Measurements from ENCODE around the gene ZNF25. TPM values are rescaled to one million over a fixed set of nuclear protein-coding genes. Genes with fewer than 3 reads are reported as not detected.
"Not testable (repeated sequence)": the region's sequence is repeated elsewhere in the genome, so short reads cannot be mapped to it uniquely, and the experiment has no call there.

The ZNF25 gene
- total RNA-seq, 1 experiment from 2014 or later: 0.62 TPM

DNA sequence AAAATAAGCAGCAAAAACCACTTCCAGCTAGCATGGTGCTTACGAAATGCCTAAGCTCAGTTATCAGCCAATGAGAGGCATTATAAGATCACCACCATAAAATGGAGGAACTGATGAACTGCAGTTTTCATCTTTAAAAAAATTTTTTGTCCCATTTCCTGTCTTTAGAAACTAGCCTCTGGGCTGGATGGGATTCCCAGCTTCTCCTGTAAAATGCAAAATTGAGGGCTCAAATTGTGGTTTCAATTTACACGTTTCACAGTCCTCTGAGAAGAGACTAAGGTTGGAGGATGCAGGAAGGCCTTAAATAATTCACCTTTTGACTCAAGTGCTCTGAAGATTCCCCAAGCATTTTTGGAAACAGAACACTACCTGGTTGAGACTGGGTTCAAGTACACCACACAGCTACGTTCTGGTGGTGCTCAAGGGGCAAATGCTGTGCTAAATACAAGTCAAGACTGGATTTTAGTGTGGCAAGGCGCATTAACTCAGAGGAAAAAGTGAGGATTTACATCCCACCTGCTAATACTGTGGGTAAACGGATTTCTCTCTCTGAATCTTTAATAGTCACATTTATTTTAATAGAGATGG lies 951 bp downstream of the ZNF25 start:
- Histone ChIP-seq H3K4me3 (ENCODE audit: insufficient read depth, low read depth, low read length) (peak overlapping the region; percentile 70), H3K27me3 (ENCODE audit: control insufficient read depth, insufficient read depth, low read length) (no peaks in the 10 kb centered on the region), H3K36me3 (replicated peaks; ENCODE audit: control insufficient read depth, insufficient read depth, low read length) (no peaks in the 10 kb centered on the region)
- peak; percentile 2 for DNase-seq

- Histone ChIP-seq H3K36me3 (replicated peaks; ENCODE audit: control insufficient read depth, insufficient read depth, low read length) (no peaks in the 10 kb centered on the region), H3K27me3 (ENCODE audit: control insufficient read depth, insufficient read depth, low read length) (no peaks in the 10 kb centered on the region), H3K4me3 (ENCODE audit: insufficient read depth, low read depth, low read length) (no peak overlapping the region)
- DNase-seq: no peak
These were observed 4.1 kb downstream of the ZNF25 start for GRCh38 chr10:37972396-37972795.

GRCh38 chr10:37965006-37965405 lies 11.4 kb downstream of the ZNF25 start:
- Histone ChIP-seq H3K27me3 (ENCODE audit: control insufficient read depth, insufficient read depth, low read length) (no peaks in the 10 kb centered on the region), H3K4me3 (ENCODE audit: insufficient read depth, low read depth, low read length) (no peak overlapping the region), H3K36me3 (replicated peaks; ENCODE audit: control insufficient read depth, insufficient read depth, low read length) (no peaks in the 10 kb centered on the region)
- DNase-seq: no peak

DNA sequence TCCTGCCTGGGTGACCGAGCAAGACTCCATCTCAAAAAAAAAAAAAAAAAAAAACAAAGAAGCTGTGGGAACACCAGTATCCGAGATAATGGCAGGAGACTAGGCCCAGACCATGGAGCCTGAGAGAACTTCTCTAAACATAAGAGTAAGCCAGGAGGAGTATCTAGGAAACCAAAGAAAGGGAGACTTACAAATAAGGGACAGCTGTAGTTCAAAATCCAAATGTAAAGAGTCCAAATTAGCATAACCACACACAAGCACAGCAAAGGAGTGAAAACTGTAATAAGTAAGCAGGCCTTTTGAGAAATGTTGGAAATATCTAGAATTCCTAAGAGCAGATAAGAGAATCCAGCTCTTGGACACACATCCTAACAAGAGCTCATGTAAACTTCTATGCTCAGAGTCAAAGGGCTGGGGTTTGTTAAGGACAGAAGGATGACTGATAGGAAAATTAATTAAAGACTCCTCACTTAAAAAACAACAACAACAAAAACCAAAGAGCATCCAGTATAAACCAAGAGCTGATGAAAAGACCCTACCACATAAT lies 15.8 kb downstream of the ZNF25 start:
- no peaks in the 10 kb centered on the region for H3K27me3 ChIP-seq (ENCODE audit: control insufficient read depth, insufficient read depth, low read length)
- no peak overlapping the region for H3K4me3 ChIP-seq (ENCODE audit: insufficient read depth, low read depth, low read length)
- no peak for DNase-seq
- H3K36me3 ChIP-seq (replicated peaks; ENCODE audit: control insufficient read depth, insufficient read depth, low read length): no peaks in the 10 kb centered on the region

DNA sequence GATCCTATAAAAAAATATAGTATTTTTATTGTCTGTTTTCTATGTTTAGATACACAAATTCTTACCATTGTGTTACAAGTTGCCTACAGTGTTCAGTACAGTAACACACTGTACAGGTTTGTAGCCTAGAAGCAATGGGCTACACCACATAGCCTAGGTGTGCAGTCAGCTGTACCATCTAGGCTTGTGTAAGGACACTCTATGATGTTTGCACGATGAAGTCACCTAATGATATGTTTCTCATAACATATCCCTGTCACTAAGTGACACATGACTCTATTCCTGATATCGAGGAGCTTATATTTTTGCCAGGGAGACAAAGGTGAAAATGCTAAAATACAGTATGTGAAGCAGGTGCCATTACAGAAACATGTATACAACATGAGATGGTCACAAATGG lies 18.6 kb downstream of the ZNF25 start:
- DNase-seq: no peak
- Histone ChIP-seq H3K36me3 (replicated peaks; ENCODE audit: control insufficient read depth, insufficient read depth, low read length) (no peaks in the 10 kb centered on the region), H3K4me3 (ENCODE audit: insufficient read depth, low read depth, low read length) (no peak overlapping the region), H3K27me3 (ENCODE audit: control insufficient read depth, insufficient read depth, low read length) (no peaks in the 10 kb centered on the region)

DNA sequence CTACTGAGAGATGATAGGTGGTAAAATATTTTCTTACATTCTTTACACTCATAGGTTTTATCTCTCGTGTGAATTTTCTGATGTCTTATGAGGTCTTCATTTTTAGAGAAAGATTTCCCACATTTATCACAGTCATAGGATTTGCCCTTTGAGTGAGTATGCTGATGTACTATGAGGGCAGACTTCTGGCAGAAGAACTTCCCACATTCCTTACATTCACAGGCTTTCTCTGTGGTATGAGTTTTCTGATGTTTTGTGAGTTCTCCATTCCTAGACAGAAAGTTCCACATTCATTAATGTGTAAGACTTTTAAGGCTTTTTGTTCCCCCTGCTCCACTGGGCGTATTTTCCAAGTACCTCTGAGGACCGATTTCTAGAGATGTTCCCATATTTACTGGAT lies 23.5 kb downstream of the ZNF25 start:
- no peak for DNase-seq
- Histone ChIP-seq H3K36me3 (replicated peaks; ENCODE audit: control insufficient read depth, insufficient read depth, low read length) (no peaks in the 10 kb centered on the region), H3K27me3 (ENCODE audit: control insufficient read depth, insufficient read depth, low read length) (no peaks in the 10 kb centered on the region), H3K4me3 (ENCODE audit: insufficient read depth, low read depth, low read length) (no peak overlapping the region)

DNA sequence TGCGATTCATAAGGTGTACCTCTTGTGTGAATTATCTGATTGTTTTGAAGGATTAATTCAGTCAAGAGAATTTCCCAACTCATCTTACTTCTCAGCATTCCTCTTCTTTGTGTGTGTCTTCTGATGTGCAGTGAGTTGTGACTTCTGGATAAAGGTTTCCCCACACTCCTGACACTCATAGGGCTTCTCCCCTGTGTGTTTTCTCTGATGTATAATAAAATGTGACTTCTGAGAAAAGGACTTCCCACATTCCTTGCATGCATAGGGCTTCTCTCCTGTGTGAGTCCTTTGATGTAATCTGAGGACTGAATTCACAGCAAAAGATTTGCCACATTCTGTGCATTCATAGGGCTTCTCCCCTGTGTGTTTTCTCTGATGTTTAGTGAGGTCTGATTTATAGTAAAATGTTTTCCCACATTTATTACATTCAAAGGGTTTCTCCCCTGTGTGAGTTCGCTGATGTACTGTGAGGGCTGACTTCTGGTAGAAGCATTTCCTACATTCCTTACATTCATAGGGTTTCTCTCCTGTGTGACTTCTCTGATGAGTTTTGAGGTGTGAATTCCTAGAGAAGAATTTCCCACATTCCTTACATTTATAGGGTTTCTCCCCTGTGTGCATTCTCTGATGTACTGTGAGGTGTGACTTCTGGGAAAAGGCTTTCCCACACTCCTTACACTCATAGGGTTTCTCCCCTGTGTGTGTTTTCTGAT lies 24.2 kb downstream of the ZNF25 start:
- H3K27me3 ChIP-seq (ENCODE audit: control insufficient read depth, insufficient read depth, low read length): no peaks in the 10 kb centered on the region
- no peak overlapping the region for H3K4me3 ChIP-seq (ENCODE audit: insufficient read depth, low read depth, low read length)
- DNase-seq: no peak
- no peaks in the 10 kb centered on the region for H3K36me3 ChIP-seq (replicated peaks; ENCODE audit: control insufficient read depth, insufficient read depth, low read length)

DNA sequence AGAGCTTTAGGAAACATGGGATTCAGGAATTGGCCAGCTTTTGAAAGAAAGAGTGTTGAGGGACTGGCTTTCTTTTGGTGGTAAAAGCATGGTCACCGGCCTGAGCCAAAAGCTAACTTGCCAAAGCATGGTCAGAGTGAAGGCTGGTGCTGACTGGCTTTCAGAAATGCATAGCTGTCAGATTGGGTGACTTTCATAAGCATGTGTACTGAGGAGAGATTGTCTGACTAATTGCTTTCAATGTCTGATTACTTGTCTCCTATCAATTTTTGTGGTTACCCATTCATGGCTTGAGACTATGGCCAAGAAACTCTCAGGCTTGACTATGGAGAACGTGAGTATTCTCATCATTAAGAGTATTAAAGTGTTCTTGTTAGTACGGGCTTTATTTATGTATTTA lies 28.2 kb downstream of the ZNF25 start:
- no peaks in the 10 kb centered on the region for H3K36me3 ChIP-seq (replicated peaks; ENCODE audit: control insufficient read depth, insufficient read depth, low read length)
- no peak overlapping the region for H3K4me3 ChIP-seq (ENCODE audit: insufficient read depth, low read depth, low read length)
- H3K27me3 ChIP-seq (ENCODE audit: control insufficient read depth, insufficient read depth, low read length): no peaks in the 10 kb centered on the region
- DNase-seq: no peak

- no peaks in the 10 kb centered on the region for H3K36me3 ChIP-seq (replicated peaks; ENCODE audit: control insufficient read depth, insufficient read depth, low read length)
- DNase-seq: no peak
- no peaks in the 10 kb centered on the region for H3K27me3 ChIP-seq (ENCODE audit: control insufficient read depth, insufficient read depth, low read length)
- H3K4me3 ChIP-seq (ENCODE audit: insufficient read depth, low read depth, low read length): no peak overlapping the region
These were observed 28.9 kb downstream of the ZNF25 start for GRCh38 chr10:37947526-37947925.

DNA sequence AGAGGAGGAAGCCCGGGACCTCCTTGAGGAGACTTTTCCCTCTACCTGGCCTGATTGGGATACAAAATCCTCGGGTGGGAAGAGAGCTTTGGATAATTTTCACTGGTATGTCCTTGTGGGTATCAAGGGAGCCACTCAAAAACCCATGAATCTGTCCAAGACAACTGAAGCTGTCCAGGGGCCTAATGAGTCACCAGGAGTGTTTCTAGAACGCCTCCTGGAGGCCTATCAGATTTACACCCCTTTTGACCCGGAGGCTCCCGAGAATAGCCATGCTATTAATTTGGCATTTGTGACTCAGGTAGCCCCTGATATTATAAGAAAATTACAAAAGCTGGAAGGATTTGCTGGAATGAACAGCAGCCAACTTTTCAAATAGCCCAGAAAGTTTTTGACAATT lies 38.6 kb downstream of the ZNF25 start:
- Histone ChIP-seq H3K4me3 (ENCODE audit: insufficient read depth, low read depth, low read length) (no peak overlapping the region), H3K27me3 (ENCODE audit: control insufficient read depth, insufficient read depth, low read length) (no peaks in the 10 kb centered on the region), H3K36me3 (replicated peaks; ENCODE audit: control insufficient read depth, insufficient read depth, low read length) (no peaks in the 10 kb centered on the region)
- no peak for DNase-seq

GRCh38 chr10:37934791-37935190 lies 41.7 kb downstream of the ZNF25 start:
- no peaks in the 10 kb centered on the region for H3K36me3 ChIP-seq (replicated peaks; ENCODE audit: control insufficient read depth, insufficient read depth, low read length)
- no peaks in the 10 kb centered on the region for H3K27me3 ChIP-seq (ENCODE audit: control insufficient read depth, insufficient read depth, low read length)
- H3K4me3 ChIP-seq (ENCODE audit: insufficient read depth, low read depth, low read length): no peak overlapping the region
- DNase-seq: no peak

GRCh38 chr10:37930423-37930822 lies 46.0 kb downstream of the ZNF25 start:
- no peak for DNase-seq

DNA sequence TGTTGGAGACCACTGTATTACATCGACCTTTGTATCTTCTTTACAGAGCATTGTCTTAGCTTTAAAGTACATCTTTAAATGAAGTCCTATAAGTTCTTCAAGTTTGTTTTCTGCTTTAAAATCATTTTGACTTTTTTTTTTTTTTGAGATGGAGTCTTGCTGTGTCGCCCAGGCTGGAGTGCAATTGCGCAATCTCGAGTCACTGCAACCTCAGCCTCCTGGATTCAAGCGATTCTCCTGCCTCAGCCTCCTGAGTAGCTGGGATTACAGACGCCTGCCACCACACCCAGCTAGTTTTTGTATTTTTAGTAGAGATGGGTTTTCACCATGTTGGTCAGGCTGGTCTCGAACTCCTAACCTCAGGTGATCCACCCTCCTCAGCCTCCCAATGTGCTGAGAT lies 68.3 kb downstream of the ZNF25 start:
- not testable (repeated sequence) for DNase-seq; H3K27me3 ChIP-seq (ENCODE audit: control insufficient read depth, insufficient read depth, low read length); H3K4me3 ChIP-seq (ENCODE audit: insufficient read depth, low read depth, low read length); H3K36me3 ChIP-seq (replicated peaks; ENCODE audit: control insufficient read depth, insufficient read depth, low read length)

More at GRCh38 chr10:37930423-37930822, 46.0 kb downstream of the ZNF25 start:
- Histone ChIP-seq H3K27me3 (ENCODE audit: control insufficient read depth, insufficient read depth, low read length) (no peaks in the 10 kb centered on the region), H3K4me3 (ENCODE audit: insufficient read depth, low read depth, low read length) (no peak overlapping the region), H3K36me3 (replicated peaks; ENCODE audit: control insufficient read depth, insufficient read depth, low read length) (no peaks in the 10 kb centered on the region)

GRCh38 chr10:37906382-37906781 lies 70.1 kb downstream of the ZNF25 start:
- DNase-seq: no peak
- H3K27me3 ChIP-seq (ENCODE audit: control insufficient read depth, insufficient read depth, low read length): no peaks in the 10 kb centered on the region
- no peak overlapping the region for H3K4me3 ChIP-seq (ENCODE audit: insufficient read depth, low read depth, low read length)
- H3K36me3 ChIP-seq (replicated peaks; ENCODE audit: control insufficient read depth, insufficient read depth, low read length): no peaks in the 10 kb centered on the region
